GM10266 (cell line): ENCODE data around the gene PRG3.

Experiments used
- DNase-seq: peaks from one replicate; pipeline ENCODE4 v3.0.0; 2012; ENCODE audit errors: extremely low spot score
- CTCF ChIP-seq: IDR thresholded peaks from 2 replicates; pipeline ENCODE4 v1.5.1; 2012; ENCODE audit warnings: mild to moderate bottlenecking, low read depth; ENCODE audit not compliant: control insufficient read depth, insufficient read depth; ENCODE audit errors: missing control alignments

The PRG3 gene

GRCh38 chr11:57402188-57403002, 21.4 kb upstream of the PRG3 start:
- TF ChIP-seq CTCF = no peak
- DNase-seq = no peak

DNA sequence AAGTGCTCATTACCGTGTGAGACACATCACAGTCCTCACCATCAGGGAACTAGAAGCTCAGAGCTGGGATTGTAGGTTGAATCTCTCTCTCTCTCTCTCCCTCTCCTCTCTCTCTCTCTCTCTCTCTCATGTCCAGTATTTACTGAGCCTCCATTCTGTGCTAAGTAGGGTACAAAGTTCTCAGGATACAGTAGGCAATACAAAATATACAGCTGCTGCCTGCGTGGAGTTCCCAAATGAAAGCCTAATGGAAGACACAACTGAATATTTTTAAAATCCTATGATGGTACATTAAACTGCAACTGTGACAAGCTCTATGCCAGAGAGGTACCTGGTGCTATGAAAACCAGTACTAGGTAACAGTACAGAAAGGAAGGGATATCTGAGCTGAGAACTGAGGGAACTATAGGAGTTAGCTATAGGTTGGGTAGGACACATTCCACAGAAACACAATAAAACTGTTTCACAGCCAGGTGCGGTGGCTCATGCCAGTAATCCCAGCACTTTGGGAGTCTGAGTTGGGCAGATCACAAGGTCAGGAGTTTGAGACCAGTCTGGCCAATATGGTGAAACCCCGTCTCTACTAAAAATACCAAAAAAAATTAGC, 19.1 kb upstream of the PRG3 start:
- TF ChIP-seq CTCF = no peak
- no peak for DNase-seq

DNA sequence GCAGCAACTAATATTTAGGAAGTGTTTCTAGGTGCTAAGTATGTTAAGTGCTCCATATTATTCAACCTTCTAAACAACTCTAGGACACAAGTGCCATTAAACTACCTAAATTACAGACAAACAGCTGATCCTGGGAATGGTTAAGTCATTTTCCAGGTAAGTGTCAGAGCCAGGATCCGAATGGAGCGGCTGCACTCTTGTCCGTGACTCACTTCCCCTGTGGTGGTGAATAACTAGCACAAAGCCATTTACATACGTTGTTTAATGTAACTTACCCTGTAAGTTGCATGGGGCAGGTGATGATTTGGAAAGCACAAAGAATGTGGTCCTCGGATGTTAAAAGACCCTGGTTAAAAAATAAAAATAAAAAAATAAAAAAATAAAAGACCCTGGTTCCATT, 18.3 kb upstream of the PRG3 start:
- no peak for DNase-seq
- TF ChIP-seq CTCF = no peak

- TF ChIP-seq CTCF = no peak
- DNase-seq = no peak
These were observed 16.5 kb upstream of the PRG3 start for GRCh38 chr11:57397394-57397990.

DNA sequence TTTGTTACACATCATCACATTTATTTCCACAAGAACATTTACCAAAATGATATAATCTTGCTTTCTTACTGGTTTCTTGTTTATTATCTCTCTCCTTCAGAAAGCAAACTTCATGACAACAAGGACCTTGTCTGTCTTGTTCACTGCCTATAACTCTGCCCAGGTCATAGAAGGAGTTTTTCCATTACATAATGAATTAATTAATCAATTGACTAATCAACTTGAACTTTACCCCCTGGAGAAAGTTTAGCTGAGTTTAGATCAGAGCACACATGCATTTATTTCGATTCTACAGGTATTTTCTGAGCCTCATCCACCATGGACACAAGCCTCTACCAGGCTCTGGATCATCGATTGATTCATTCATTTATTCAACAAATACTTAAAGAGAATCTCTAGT, 15.8 kb upstream of the PRG3 start:
- no peak for DNase-seq
- TF ChIP-seq CTCF = no peak

DNA sequence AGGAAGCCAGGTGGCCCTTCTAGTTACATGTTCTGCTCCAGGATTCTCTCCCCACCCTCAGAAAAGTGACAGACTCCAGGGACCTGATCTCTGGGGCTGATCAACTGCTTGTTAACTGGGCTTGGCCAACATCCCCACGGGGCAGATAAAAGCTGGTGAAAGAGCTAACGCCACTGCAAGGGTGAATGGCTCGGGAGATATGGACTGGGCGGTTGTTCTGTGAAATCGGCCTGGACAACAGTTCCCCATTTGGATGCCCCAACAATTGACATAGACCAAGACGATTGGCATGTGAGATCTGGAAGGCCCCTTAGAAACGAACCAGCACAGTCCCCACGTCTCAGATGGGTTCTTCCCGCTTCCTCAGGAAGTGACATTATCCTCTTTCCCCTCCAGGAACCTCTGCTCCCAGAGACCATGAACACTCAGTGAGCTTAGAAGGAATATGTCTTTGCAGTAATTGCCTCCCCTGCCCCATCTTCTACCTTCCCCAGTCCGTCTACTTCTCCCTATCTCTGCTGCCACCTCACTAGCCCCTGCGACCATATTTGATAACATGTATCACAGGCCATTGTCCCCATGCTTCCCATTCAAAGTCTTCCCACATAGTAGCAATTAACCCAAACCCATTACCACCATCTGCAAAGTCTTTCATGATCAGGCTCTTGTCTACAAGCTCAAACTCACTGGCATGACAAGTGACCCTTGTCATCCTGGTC, 15.1 kb upstream of the PRG3 start:
- DNase-seq = no peak
- TF ChIP-seq CTCF = no peak
